GM21423 (cell line): ENCODE results near the gene ALDH16A1.

ENCODE experiments used
- ATAC-seq: cut with Tn5 transposase; IDR thresholded peaks from one replicate; pipeline ENCODE4 v1.9.1; 2021; ENCODE audit warnings: mild to moderate bottlenecking, moderate library complexity; ENCODE audit not compliant: unreplicated experiment

Gene ALDH16A1

GRCh38 chr19:49507803-49508494, 54.9 kb downstream of the ALDH16A1 start:
- ATAC-seq, result no peak

- no peak for ATAC-seq
Observed at GRCh38 chr19:49512970-49513745, 60.1 kb downstream of the ALDH16A1 start.

GRCh38 chr19:49513746-49514118, 60.7 kb downstream of the ALDH16A1 start:
- ATAC-seq, result no peak

GRCh38 chr19:49514151-49514550, 61.1 kb downstream of the ALDH16A1 start:
- ATAC-seq, result no peak

GRCh38 chr19:49515767-49516166, 62.7 kb downstream of the ALDH16A1 start:
- ATAC-seq, result no peak

GRCh38 chr19:49518033-49518432, 65.0 kb downstream of the ALDH16A1 start:
- no peak for ATAC-seq
